ENCODE measurements around the gene IL1RAPL1. TPM values are rescaled to one million over a fixed set of nuclear protein-coding genes. Genes with fewer than 3 reads are reported as not detected.

IL1RAPL1 gene
- total and polyA plus RNA-seq, 2 donors (not counting 3 experiments of a cell fraction or from before 2014, with no cell fraction given), result 0.79 to 1.3 TPM

- no peaks in the 10 kb centered on the region for H4K20me1 ChIP-seq (replicated peaks; ENCODE audit: control insufficient read depth, extremely low read depth, insufficient read depth, low read length)
- no peak overlapping the region for H3K9ac ChIP-seq (replicated peaks; ENCODE audit: extremely low read depth, insufficient read depth, low read length)
- no peaks in the 10 kb centered on the region for H3K36me3 ChIP-seq (ENCODE audit: control insufficient read depth in 2 of 2, extremely low read depth in 1 of 2, insufficient read depth in 2 of 2, low read length in 2 of 2)
- BruUV-seq (replicated peaks), result no TSS peak
- intact Hi-C loops (cut with micrococcal nuclease) (no loop called here), dilution Hi-C loops (cut with MboI; ENCODE audit: extremely low pct_ligation_motif_present, low sequenced_read_pairs) (no loop called here)
- no peak overlapping the region for H3K27ac ChIP-seq (ENCODE audit: insufficient read depth, low read depth, low read length)
- DNase-seq (ENCODE audit: low read depth, low spot score) (no peak), FAIRE-seq (no peak)
- no peaks in the 10 kb centered on the region for H3K4me1 ChIP-seq (ENCODE audit: control insufficient read depth, extremely low read depth, insufficient read depth, low read length)
- TF ChIP-seq JUN (IDR thresholded peaks at IDR 0.05; ENCODE audit: borderline replicate concordance, insufficient read depth, insufficient read length, low read depth) (no peak), MYC (IDR thresholded peaks at IDR 0.05; ENCODE audit: low read depth, low read length) (no peak), GATA2 (IDR thresholded peaks at IDR 0.05; ENCODE audit: insufficient read depth, insufficient read length, low read depth, low read length) (no peak)
- H3K9me1 ChIP-seq (replicated peaks; ENCODE audit: control insufficient read depth, extremely low read depth, insufficient read depth, low read length), result no peaks in the 10 kb centered on the region
- H3K79me2 ChIP-seq (ENCODE audit: control insufficient read depth, insufficient read depth, low read length), result no peaks in the 10 kb centered on the region
- no peak overlapping the region for H3K4me2 ChIP-seq (ENCODE audit: insufficient read depth, low read length)
- ChIA-PET CTCF (interaction anchor here (1.4 kb wide), 1 partner anchor 10 kb away, joined by 3 read pairs; no protein-coding TSS in a partner anchor), POLR2A (no interaction called here)
- H3K4me3 ChIP-seq (replicated peaks in 1 of 3; ENCODE audit: insufficient read depth in 1 of 3, low read depth in 1 of 3, low read length in 3 of 3), result no peak overlapping the region
- H3K9me3 ChIP-seq (replicated peaks; ENCODE audit: control insufficient read depth, insufficient read depth, low read length), result no peaks in the 10 kb centered on the region
- no peak overlapping the region for H2AFZ ChIP-seq (ENCODE audit: low read depth, low read length)
- no peaks in the 10 kb centered on the region for H3K27me3 ChIP-seq (ENCODE audit: control insufficient read depth in 2 of 2, insufficient read depth in 2 of 2, low read length in 2 of 2)
Observed at GRCh38 chrX:28848707-28849106, 261.5 kb downstream of the IL1RAPL1 start.

- no peak for FAIRE-seq
- no peak for DNase-seq (ENCODE audit: low read depth, low spot score)
- no TSS peak for BruUV-seq (replicated peaks)
- H4K20me1 ChIP-seq (replicated peaks; ENCODE audit: control insufficient read depth, extremely low read depth, insufficient read depth, low read length), result no peaks in the 10 kb centered on the region
- H3K79me2 ChIP-seq (ENCODE audit: control insufficient read depth, insufficient read depth, low read length), result no peaks in the 10 kb centered on the region
- ChIA-PET CTCF (no interaction called here), POLR2A (no interaction called here)
- dilution Hi-C loops (cut with MboI; ENCODE audit: extremely low pct_ligation_motif_present, low sequenced_read_pairs) (no loop called here), intact Hi-C loops (cut with micrococcal nuclease) (no loop called here)
- TF ChIP-seq POLR2A (IDR thresholded peaks at IDR 0.05; ENCODE audit: low read depth, low read length), result no peak
- peak; percentile 3 for TF ChIP-seq JUN (IDR thresholded peaks at IDR 0.05; ENCODE audit: borderline replicate concordance, insufficient read depth, insufficient read length, low read depth)
- no peaks in the 10 kb centered on the region for H3K4me1 ChIP-seq (ENCODE audit: control insufficient read depth, extremely low read depth, insufficient read depth, low read length)
- no peaks in the 10 kb centered on the region for H3K27me3 ChIP-seq (ENCODE audit: control insufficient read depth in 2 of 2, insufficient read depth in 2 of 2, low read length in 2 of 2)
- no peaks in the 10 kb centered on the region for H3K36me3 ChIP-seq (ENCODE audit: control insufficient read depth in 2 of 2, extremely low read depth in 1 of 2, insufficient read depth in 2 of 2, low read length in 2 of 2)
- H3K9me3 ChIP-seq (replicated peaks; ENCODE audit: control insufficient read depth, insufficient read depth, low read length), result no peaks in the 10 kb centered on the region
- no peak overlapping the region for H3K9ac ChIP-seq (replicated peaks; ENCODE audit: extremely low read depth, insufficient read depth, low read length)
- H3K9me1 ChIP-seq (replicated peaks; ENCODE audit: control insufficient read depth, extremely low read depth, insufficient read depth, low read length), result no peaks in the 10 kb centered on the region
- no peak overlapping the region for H3K4me3 ChIP-seq (replicated peaks in 1 of 3; ENCODE audit: insufficient read depth in 1 of 3, low read depth in 1 of 3, low read length in 3 of 3)
- H3K4me2 ChIP-seq (ENCODE audit: insufficient read depth, low read length), result no peak overlapping the region
- H2AFZ ChIP-seq (ENCODE audit: low read depth, low read length), result no peak overlapping the region
- H3K27ac ChIP-seq (ENCODE audit: insufficient read depth, low read depth, low read length), result no peak overlapping the region
Observed at GRCh38 chrX:28850955-28851354, 263.7 kb downstream of the IL1RAPL1 start.

All from endothelial cell of umbilical vein (primary cell).